ENCODE results near the gene CLSTN1. TPM values are rescaled to one million over a fixed set of nuclear protein-coding genes. Genes with fewer than 3 reads are reported as not detected.

Gene CLSTN1
- total and polyA plus RNA-seq, 10 of the 15 experiments (the other 5 are each of a cell fraction or from before 2014, with no cell fraction given), result 2.7 to 64.4 (median 23.2) TPM

- TF ChIP-seq CEBPZ (IDR thresholded peaks at IDR 0.05; ENCODE audit: low read depth, low read length) (no peak), MTA2 (IDR thresholded peaks at IDR 0.05; ENCODE audit: low read depth) (no peak), ZBTB40 (IDR thresholded peaks at IDR 0.05; ENCODE audit: borderline replicate concordance) (no peak), E2F8 (IDR thresholded peaks at IDR 0.05; ENCODE audit: low read depth, partially characterized antibody) (no peak), TARDBP (IDR thresholded peaks at IDR 0.05; ENCODE audit: borderline replicate concordance) (no peak), RB1 (IDR thresholded peaks at IDR 0.05; ENCODE audit: borderline replicate concordance) (no peak), NBN (IDR thresholded peaks at IDR 0.05) (no peak), RELB (IDR thresholded peaks at IDR 0.05; ENCODE audit: low read depth) (no peak), NKRF (conservative IDR thresholded peaks at IDR 0.05) (peak; percentile 51; the same call in 1 of the 2 replicates), CHD2 (IDR thresholded peaks at IDR 0.05; ENCODE audit: borderline replicate concordance, low read depth, low read length) (no peak), MEF2B (IDR thresholded peaks at IDR 0.05; ENCODE audit: partially characterized antibody, poor library complexity, severe bottlenecking) (no peak), MAX (IDR thresholded peaks at IDR 0.05; ENCODE audit: low read depth, low read length) (no peak), CTCF (IDR thresholded peaks at IDR 0.05 in 2 of 3, conservative IDR thresholded peaks at IDR 0.05 in 1 of 3; ENCODE audit: control insufficient read depth in 2 of 3, extremely low read depth in 1 of 3, insufficient read depth in 1 of 3, low read depth in 3 of 3, low read length in 3 of 3) (no peak)
These were observed 147 bp downstream of the CLSTN1 start (continued) for GRCh38 chr1:9823693-9823942.
